ENCODE measurements around the gene HOXA9. TPM values are rescaled to one million over a fixed set of nuclear protein-coding genes. Genes with fewer than 3 reads are reported as not detected.

The HOXA9 gene
- total and polyA plus RNA-seq, 3 experiments from 2014 or later: not detected

DNA sequence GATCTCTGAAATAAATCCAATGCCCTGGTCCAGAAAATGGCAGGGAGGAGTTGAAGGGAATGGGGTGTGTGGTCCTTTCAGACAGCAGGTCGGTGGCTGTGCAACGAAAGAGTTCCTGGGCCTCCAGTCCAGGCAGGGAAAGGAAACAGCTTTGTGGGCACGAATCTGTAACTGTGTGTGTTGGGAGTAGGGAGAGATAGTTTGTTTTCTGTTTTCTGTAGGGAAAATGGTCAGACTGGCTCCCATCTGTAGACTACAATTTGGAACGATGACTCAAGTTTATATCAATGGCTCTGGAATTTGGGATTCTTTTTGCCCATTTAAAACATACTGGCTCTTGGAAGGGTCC lies 2.6 kb upstream of the HOXA9 start:
- Histone ChIP-seq H3K36me3 (ENCODE audit: insufficient read depth, low read length) (no peaks in the 10 kb centered on the region), H3K9me3 (ENCODE audit: low read length) (no peaks in the 10 kb centered on the region), H3K27me3 (ENCODE audit: insufficient read depth, low read length, poor library complexity, severe bottlenecking) (peaks cover 94% of the 10 kb centered on the region), H3K4me1 (ENCODE audit: insufficient read depth, low read length) (peaks cover 43% of the 10 kb centered on the region), H3K27ac (ENCODE audit: low read depth, low read length) (no peak overlapping the region), H3K4me3 (ENCODE audit: low read length) (no peak overlapping the region)
- peaks cover 0 to 18% (median 5%) of the 10 kb centered on the region in 5 donors for H3K9me3 Mint-ChIP-seq
- H3K4me1 Mint-ChIP-seq: peaks cover 27 to 41% (median 31%) of the 10 kb centered on the region in 3 donors
- DNase-seq: peak in 1 of 5 donors; percentile 18
- CTCF ChIA-PET: interaction anchor here (1.4 to 3.3 kb wide), 3 partner anchors 9 to 17 kb away, joined by 4 to 16 read pairs (median 9); no protein-coding TSS in a partner anchor
- H3K36me3 Mint-ChIP-seq: no peaks in the 10 kb centered on the region
- H3K27ac Mint-ChIP-seq: peak overlapping the region in 2 of 8 donors; percentile 55 to 62
- peak overlapping the region in 4 of 7 donors; percentile 16 to 71 (median 32) for H3K4me3 Mint-ChIP-seq
- peaks cover 87 to 88% of the 10 kb centered on the region in 2 donors for H3K27me3 Mint-ChIP-seq
- POLR2A ChIA-PET: no interaction called here

DNA sequence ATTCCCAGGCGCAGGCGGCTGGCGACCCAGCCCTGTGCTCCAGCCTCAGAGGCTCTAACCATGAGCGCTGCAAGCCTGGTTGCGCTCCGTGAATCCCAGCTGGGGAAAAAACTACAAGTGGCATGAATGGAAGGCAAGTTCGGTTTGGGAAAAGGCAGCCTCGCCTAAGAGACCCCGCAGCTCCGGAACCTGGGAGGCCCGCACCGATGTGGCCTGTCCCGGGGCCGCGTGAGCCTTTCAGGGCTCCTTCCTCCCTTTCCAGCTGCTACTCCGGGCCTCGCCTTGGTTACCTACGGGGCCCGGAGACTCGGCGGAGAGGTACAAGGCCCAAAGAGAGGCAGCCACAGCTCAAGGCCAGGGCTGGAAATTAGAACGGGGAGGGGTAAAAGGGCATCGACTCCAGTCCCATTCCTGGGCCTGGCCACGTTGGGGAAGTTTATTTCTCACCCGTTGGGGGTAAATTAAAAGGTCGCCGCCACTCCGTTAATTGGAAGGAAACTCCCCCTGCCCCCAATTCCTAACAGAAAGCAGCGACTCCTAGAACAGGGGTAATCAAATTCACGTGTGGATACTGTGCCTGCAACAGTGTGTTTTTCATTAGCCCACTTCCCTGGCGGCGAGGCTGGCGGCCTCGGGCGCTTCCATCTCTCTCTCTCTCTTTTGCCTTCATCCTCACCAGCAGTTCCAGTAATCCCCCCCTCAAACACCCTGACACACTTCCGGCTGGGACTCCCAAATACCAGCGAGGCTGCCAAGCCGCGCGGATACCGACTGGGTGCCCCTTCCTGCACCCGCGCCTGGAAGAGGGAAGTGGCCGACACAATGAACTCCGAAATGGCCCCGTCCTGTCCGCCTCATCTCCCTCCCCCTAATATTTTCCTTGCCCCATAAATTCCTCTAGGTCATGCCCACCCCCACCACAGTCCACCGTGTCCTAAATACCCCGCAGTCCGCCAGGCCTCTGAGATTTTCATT lies 1.5 kb upstream of the HOXA9 start:
- no peaks in the 10 kb centered on the region for H3K36me3 ChIP-seq (ENCODE audit: insufficient read depth, low read length)
- H3K27me3 ChIP-seq (ENCODE audit: insufficient read depth, low read length, poor library complexity, severe bottlenecking): peaks cover 93% of the 10 kb centered on the region
- H3K4me3 ChIP-seq (ENCODE audit: low read length): no peak overlapping the region
- Mint-ChIP-seq H3K36me3 (no peaks in the 10 kb centered on the region), H3K27me3 (peaks cover 89 to 90% of the 10 kb centered on the region in 2 donors), H3K4me3 (peak overlapping the region in 6 of 7 donors; percentile 8 to 71 (median 41)), H3K9me3 (peaks cover 0 to 10% (median under 1%) of the 10 kb centered on the region in 5 donors), H3K27ac (peak overlapping the region in 4 of 8 donors; percentile 57 to 83 (median 68)), H3K4me1 (peaks cover 19 to 34% (median 24%) of the 10 kb centered on the region in 3 donors)
- ChIA-PET CTCF (interaction anchor here (0.9 to 1.8 kb wide), 6 partner anchors 9 to 485 kb away, joined by 3 to 5 read pairs (median 4); partner anchors contain the start of genes HOXA3 and HOXA7), POLR2A (interaction anchor here (0.6 kb wide), 1 partner anchor 18 kb away, joined by 4 read pairs; the partner anchor contains the start of gene HOXA11)
- no peak overlapping the region for H3K27ac ChIP-seq (ENCODE audit: low read depth, low read length)
- H3K4me1 ChIP-seq (ENCODE audit: insufficient read depth, low read length): peaks cover 33% of the 10 kb centered on the region
- peak in 1 of 5 donors; percentile 37 for DNase-seq
- H3K9me3 ChIP-seq (ENCODE audit: low read length): no peaks in the 10 kb centered on the region

DNA sequence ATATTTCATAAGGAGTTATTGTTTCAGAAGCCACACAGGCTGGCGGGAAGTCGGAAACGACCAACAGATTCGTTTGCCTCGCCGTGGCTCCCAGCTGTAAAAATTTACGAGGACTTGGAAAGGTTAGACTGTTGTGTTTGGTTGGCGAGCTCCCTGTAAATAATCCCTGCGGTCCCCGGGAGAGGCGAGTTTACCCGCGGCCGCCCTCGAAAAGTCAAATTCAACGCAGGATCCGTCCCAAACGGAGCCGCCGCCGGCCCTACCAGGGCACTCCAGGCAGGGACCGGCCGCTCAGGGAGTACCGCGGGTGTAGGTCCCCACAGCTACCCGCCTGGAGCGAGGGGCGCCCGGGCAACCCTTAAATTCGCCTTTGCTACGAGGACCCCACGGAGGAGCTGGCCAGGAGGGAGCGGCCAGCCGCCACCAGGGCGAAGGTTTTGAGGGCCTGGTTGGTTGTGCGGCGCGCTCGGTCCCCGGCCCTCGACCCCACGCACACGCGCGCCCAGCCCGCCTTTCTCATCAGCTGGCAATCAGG lies 726 bp upstream of the HOXA9 start:
- DNase-seq: peak in 1 of 5 donors; percentile 34
- no peaks in the 10 kb centered on the region for H3K9me3 ChIP-seq (ENCODE audit: low read length)
- H3K36me3 ChIP-seq (ENCODE audit: insufficient read depth, low read length): no peaks in the 10 kb centered on the region
- no peak overlapping the region for H3K4me3 ChIP-seq (ENCODE audit: low read length)
- H3K36me3 Mint-ChIP-seq: no peaks in the 10 kb centered on the region
- peaks cover 85% of the 10 kb centered on the region in 2 donors for H3K27me3 Mint-ChIP-seq
- H3K4me1 ChIP-seq (ENCODE audit: insufficient read depth, low read length): peaks cover 29% of the 10 kb centered on the region
- ChIA-PET POLR2A (no interaction called here), CTCF (interaction anchor here (0.7 to 1.8 kb wide), 7 partner anchors 9 to 485 kb away, joined by 3 to 5 read pairs (median 4); partner anchors contain the start of genes HOXA3 and HOXA7)
- H3K27ac Mint-ChIP-seq: peak overlapping the region in 4 of 8 donors; percentile 15 to 83 (median 60)
- H3K27ac ChIP-seq (ENCODE audit: low read depth, low read length): no peak overlapping the region
- H3K4me1 Mint-ChIP-seq: peaks cover 15 to 31% (median 20%) of the 10 kb centered on the region in 3 donors
- peaks cover 91% of the 10 kb centered on the region for H3K27me3 ChIP-seq (ENCODE audit: insufficient read depth, low read length, poor library complexity, severe bottlenecking)
- H3K9me3 Mint-ChIP-seq: peaks cover 0 to 9% (median 0%) of the 10 kb centered on the region in 5 donors
- peak overlapping the region; percentile 54 to 82 (median 67) for H3K4me3 Mint-ChIP-seq

DNA sequence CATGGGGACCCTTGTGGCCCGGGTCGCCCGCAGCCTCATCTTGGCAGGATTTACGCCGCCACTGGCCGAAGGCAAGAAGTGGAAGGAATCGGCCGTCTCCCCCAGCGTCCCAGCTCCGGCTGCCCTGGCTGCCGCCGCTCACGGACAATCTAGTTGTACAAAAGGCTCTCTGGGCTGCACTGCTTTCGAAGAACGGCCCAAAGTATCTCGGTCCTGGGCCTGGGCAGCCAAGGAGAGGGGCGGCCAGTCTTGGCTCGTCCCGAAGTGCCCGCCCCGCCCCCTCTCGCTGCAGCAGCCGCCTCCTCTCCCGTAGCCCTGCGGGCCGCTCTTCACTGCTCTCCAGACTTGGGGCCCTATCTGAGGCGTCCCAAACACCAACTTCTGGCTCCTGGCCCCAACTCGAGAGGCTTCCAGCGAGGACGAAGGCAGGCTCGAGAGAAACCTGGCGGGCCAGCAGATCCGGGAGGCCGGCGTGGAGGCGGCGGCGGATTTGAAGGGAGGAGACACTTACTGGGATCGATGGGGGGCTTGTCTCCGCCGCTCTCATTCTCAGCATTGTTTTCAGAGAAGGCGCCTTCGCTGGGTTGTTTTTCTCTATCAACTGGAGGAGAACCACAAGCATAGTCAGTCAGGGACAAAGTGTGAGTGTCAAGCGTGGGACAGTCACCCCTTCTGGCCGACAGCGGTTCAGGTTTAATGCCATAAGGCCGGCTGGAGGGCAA lies 809 bp downstream of the HOXA9 start:
- H3K27ac Mint-ChIP-seq: peak overlapping the region in 2 of 8 donors; percentile 21 to 41
- no peak overlapping the region for H3K4me3 ChIP-seq (ENCODE audit: low read length)
- H3K4me3 Mint-ChIP-seq: peak overlapping the region; percentile 13 to 76 (median 47)
- peaks cover 32% of the 10 kb centered on the region for H3K4me1 ChIP-seq (ENCODE audit: insufficient read depth, low read length)
- H3K9me3 Mint-ChIP-seq: peaks cover 0 to 8% (median 0%) of the 10 kb centered on the region in 5 donors
- no peaks in the 10 kb centered on the region for H3K9me3 ChIP-seq (ENCODE audit: low read length)
- no peaks in the 10 kb centered on the region for H3K36me3 Mint-ChIP-seq
- ChIA-PET POLR2A (no interaction called here), CTCF (interaction anchor here (5.6 kb wide), 1 partner anchor 13 kb away, joined by 71 read pairs; the partner anchor contains the start of gene HOXA3)
- H3K27me3 ChIP-seq (ENCODE audit: insufficient read depth, low read length, poor library complexity, severe bottlenecking): peaks cover 87% of the 10 kb centered on the region
- no peak for DNase-seq
- H3K4me1 Mint-ChIP-seq: peaks cover 23 to 36% (median 26%) of the 10 kb centered on the region in 3 donors
- H3K27me3 Mint-ChIP-seq: peaks cover 83 to 84% of the 10 kb centered on the region in 2 donors
- no peak overlapping the region for H3K27ac ChIP-seq (ENCODE audit: low read depth, low read length)
- no peaks in the 10 kb centered on the region for H3K36me3 ChIP-seq (ENCODE audit: insufficient read depth, low read length)

DNA sequence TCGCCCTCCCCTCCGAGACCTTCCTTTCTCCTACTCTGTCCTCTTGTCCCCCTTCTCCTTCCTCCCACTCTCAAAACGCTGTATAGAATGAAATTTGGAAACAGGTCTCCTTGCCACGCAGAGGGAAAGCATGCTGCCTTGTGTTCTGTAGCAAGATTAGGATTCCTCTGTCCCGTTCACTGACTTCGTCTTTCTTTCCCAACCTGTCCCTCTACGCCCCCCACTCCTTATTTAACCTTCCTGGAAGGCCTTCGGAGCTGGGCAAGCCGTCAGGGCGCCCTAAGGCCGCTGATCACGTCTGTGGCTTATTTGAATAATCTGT lies 1.3 kb downstream of the HOXA9 start:
- DNase-seq: no peak
- H3K27me3 Mint-ChIP-seq: peaks cover 86 to 88% of the 10 kb centered on the region in 2 donors
- H3K36me3 Mint-ChIP-seq: no peaks in the 10 kb centered on the region
- peaks cover 23 to 34% (median 26%) of the 10 kb centered on the region in 3 donors for H3K4me1 Mint-ChIP-seq
- Histone ChIP-seq H3K27me3 (ENCODE audit: insufficient read depth, low read length, poor library complexity, severe bottlenecking) (peaks cover 88% of the 10 kb centered on the region), H3K9me3 (ENCODE audit: low read length) (no peaks in the 10 kb centered on the region), H3K4me1 (ENCODE audit: insufficient read depth, low read length) (peaks cover 32% of the 10 kb centered on the region), H3K36me3 (ENCODE audit: insufficient read depth, low read length) (no peaks in the 10 kb centered on the region), H3K27ac (ENCODE audit: low read depth, low read length) (no peak overlapping the region), H3K4me3 (ENCODE audit: low read length) (no peak overlapping the region)
- POLR2A ChIA-PET: no interaction called here
- peaks cover 0 to 7% (median 0%) of the 10 kb centered on the region in 5 donors for H3K9me3 Mint-ChIP-seq
- CTCF ChIA-PET: interaction anchor here (5.6 kb wide), 1 partner anchor 13 kb away, joined by 71 read pairs; the partner anchor contains the start of gene HOXA3
- peak overlapping the region in 5 of 7 donors; percentile 13 to 37 (median 32) for H3K4me3 Mint-ChIP-seq
- peak overlapping the region in 3 of 8 donors; percentile 5 to 41 (median 21) for H3K27ac Mint-ChIP-seq

DNA sequence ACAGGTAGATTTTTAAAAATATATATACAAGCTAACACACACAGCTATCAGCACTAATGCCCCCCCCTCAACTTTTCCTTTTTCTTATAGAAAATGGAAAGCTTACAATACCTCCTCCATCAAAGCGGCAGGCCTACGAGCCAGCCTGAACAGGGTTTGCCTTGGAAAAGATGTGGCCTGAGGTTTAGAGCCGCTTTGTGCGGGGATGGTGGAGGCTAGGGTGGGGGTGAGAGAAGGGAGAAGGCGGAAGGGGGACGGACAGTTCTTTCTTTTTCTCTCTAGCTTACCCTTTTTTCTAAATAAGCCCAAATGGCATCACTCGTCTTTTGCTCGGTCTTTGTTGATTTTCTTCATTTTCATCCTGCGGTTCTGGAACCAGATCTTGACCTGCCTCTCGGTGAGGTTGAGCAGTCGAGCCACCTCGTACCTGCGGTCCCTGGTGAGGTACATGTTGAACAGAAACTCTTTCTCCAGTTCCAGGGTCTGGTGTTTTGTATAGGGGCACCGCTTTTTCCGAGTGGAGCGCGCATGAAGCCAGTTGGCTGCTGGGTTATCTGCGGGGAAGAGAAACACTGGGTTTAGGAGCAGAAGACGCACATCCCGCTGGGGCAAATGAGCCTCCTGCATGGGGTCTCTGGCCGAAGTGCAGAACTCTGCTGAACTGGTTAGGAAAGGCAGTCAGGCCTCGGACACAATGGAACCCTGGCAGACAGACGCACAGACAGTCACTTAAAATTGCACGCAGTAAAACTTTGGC lies 1.9 kb downstream of the HOXA9 start:
- no peaks in the 10 kb centered on the region for H3K36me3 ChIP-seq (ENCODE audit: insufficient read depth, low read length)
- peaks cover 23 to 34% (median 25%) of the 10 kb centered on the region in 3 donors for H3K4me1 Mint-ChIP-seq
- DNase-seq: peak in 1 of 5 donors; percentile 39
- ChIA-PET POLR2A (no interaction called here), CTCF (interaction anchor here (1.0 to 5.6 kb wide), 8 partner anchors 8 to 798 kb away, joined by 3 to 71 read pairs (median 20); partner anchors contain the start of genes HOXA11 and HOXA3)
- H3K9me3 Mint-ChIP-seq: peaks cover 0 to 4% (median 0%) of the 10 kb centered on the region in 5 donors
- H3K36me3 Mint-ChIP-seq: no peaks in the 10 kb centered on the region
- H3K27me3 ChIP-seq (ENCODE audit: insufficient read depth, low read length, poor library complexity, severe bottlenecking): peaks cover 88% of the 10 kb centered on the region
- peaks cover 86 to 88% of the 10 kb centered on the region in 2 donors for H3K27me3 Mint-ChIP-seq
- no peak overlapping the region for H3K4me3 ChIP-seq (ENCODE audit: low read length)
- peaks cover 32% of the 10 kb centered on the region for H3K4me1 ChIP-seq (ENCODE audit: insufficient read depth, low read length)
- H3K27ac Mint-ChIP-seq: peak overlapping the region in 5 of 8 donors; percentile 5 to 41 (median 21)
- H3K4me3 Mint-ChIP-seq: peak overlapping the region in 3 of 7 donors; percentile 23 to 37 (median 32)
- no peak overlapping the region for H3K27ac ChIP-seq (ENCODE audit: low read depth, low read length)
- no peaks in the 10 kb centered on the region for H3K9me3 ChIP-seq (ENCODE audit: low read length)

Measured in CD8-positive, alpha-beta memory T cell (primary cell).